ENCODE results near the gene NUAK1.
"Not testable (repeated sequence)": the region's sequence is repeated elsewhere in the genome, so short reads cannot be mapped to it uniquely, and the experiment has no call there.

The NUAK1 gene

GRCh38 chr12:106145539-106146447 is 7.0 kb upstream of the NUAK1 start:
- no peaks in the 10 kb centered on the region for H3K36me3 ChIP-seq (replicated peaks)
- no peak for DNase-seq
- H3K27ac ChIP-seq: no peak overlapping the region
- no peak overlapping the region for H3K4me3 ChIP-seq (ENCODE audit: low read depth, low read length)
- in situ Hi-C loops (cut with HindIII; ENCODE audit: low pct_ligation_motif_present, low sequenced_read_pairs): no loop called here
- no peaks in the 10 kb centered on the region for H3K27me3 ChIP-seq (replicated peaks)
- TF ChIP-seq CTCF (IDR thresholded peaks at IDR 0.05; ENCODE audit: low read depth, low read length, missing control alignments): no peak

- Histone ChIP-seq H3K4me3 (ENCODE audit: low read depth, low read length) (no peak overlapping the region), H3K36me3 (replicated peaks) (no peaks in the 10 kb centered on the region), H3K27me3 (replicated peaks) (no peaks in the 10 kb centered on the region), H3K27ac (no peak overlapping the region)
- DNase-seq: peak; percentile 47
- TF ChIP-seq CTCF (IDR thresholded peaks at IDR 0.05; ENCODE audit: low read depth, low read length, missing control alignments): no peak
- in situ Hi-C loops (cut with HindIII; ENCODE audit: low pct_ligation_motif_present, low sequenced_read_pairs): no loop called here
Observed at GRCh38 chr12:106144847-106145246, 6.1 kb upstream of the NUAK1 start.

- H3K27ac ChIP-seq: no peak overlapping the region
- no peaks in the 10 kb centered on the region for H3K36me3 ChIP-seq (replicated peaks)
- H3K4me3 ChIP-seq (ENCODE audit: low read depth, low read length): no peak overlapping the region
- no peaks in the 10 kb centered on the region for H3K27me3 ChIP-seq (replicated peaks)
- TF ChIP-seq CTCF (IDR thresholded peaks at IDR 0.05; ENCODE audit: low read depth, low read length, missing control alignments): no peak
- DNase-seq: no peak
- in situ Hi-C loops (cut with HindIII; ENCODE audit: low pct_ligation_motif_present, low sequenced_read_pairs): no loop called here
Observed at GRCh38 chr12:106142591-106143261, 4.0 kb upstream of the NUAK1 start.

- H3K36me3 ChIP-seq (replicated peaks); DNase-seq; H3K27me3 ChIP-seq (replicated peaks); in situ Hi-C loops (cut with HindIII; ENCODE audit: low pct_ligation_motif_present, low sequenced_read_pairs); H3K4me3 ChIP-seq (ENCODE audit: low read depth, low read length); H3K27ac ChIP-seq: not testable (repeated sequence)
Observed at GRCh38 chr12:106141920-106142319, 3.2 kb upstream of the NUAK1 start.

GRCh38 chr12:106141452-106141851 is 2.7 kb upstream of the NUAK1 start:
- DNase-seq: no peak
- no peak overlapping the region for H3K27ac ChIP-seq
- no peaks in the 10 kb centered on the region for H3K27me3 ChIP-seq (replicated peaks)
- TF ChIP-seq CTCF (IDR thresholded peaks at IDR 0.05; ENCODE audit: low read depth, low read length, missing control alignments): no peak
- H3K36me3 ChIP-seq (replicated peaks): no peaks in the 10 kb centered on the region
- H3K4me3 ChIP-seq (ENCODE audit: low read depth, low read length): no peak overlapping the region
- in situ Hi-C loops (cut with HindIII; ENCODE audit: low pct_ligation_motif_present, low sequenced_read_pairs): no loop called here

- Histone ChIP-seq H3K27me3 (replicated peaks) (no peaks in the 10 kb centered on the region), H3K27ac (no peak overlapping the region), H3K36me3 (replicated peaks) (no peaks in the 10 kb centered on the region), H3K4me3 (ENCODE audit: low read depth, low read length) (no peak overlapping the region)
- no peak for DNase-seq
- no peak for TF ChIP-seq CTCF (IDR thresholded peaks at IDR 0.05; ENCODE audit: low read depth, low read length, missing control alignments)
- in situ Hi-C loops (cut with HindIII; ENCODE audit: low pct_ligation_motif_present, low sequenced_read_pairs): no loop called here
Observed at GRCh38 chr12:106141003-106141402, 2.2 kb upstream of the NUAK1 start.

Data from brain microvascular endothelial cell (primary cell).